Endometrial microvascular endothelial cells (primary cell): ENCODE measurements around the gene F11. TPM values are rescaled to one million over a fixed set of nuclear protein-coding genes. Genes with fewer than 3 reads are reported as not detected.
"Not testable (repeated sequence)": the region's sequence is repeated elsewhere in the genome, so short reads cannot be mapped to it uniquely, and the experiment has no call there.

ENCODE experiments used
- in situ Hi-C: cut with HindIII; loops from 2 replicates; pipeline ENCODE4 v1.10.0; 2017; ENCODE audit warnings: low sequenced_read_pairs, low pct_unique_long_range_greater_than_20kb; ENCODE audit errors: inconsistent ontology term
- total RNA-seq: library from RNA; depleted of rRNA; stranded (reverse); fragments of >200 nt; gene quantifications from one replicate; pipeline ENCODE4 v1.2.3, GENCODE V29; 2015; ENCODE audit errors: inconsistent ontology term

The F11 gene
- total RNA-seq, result not detected

DNA sequence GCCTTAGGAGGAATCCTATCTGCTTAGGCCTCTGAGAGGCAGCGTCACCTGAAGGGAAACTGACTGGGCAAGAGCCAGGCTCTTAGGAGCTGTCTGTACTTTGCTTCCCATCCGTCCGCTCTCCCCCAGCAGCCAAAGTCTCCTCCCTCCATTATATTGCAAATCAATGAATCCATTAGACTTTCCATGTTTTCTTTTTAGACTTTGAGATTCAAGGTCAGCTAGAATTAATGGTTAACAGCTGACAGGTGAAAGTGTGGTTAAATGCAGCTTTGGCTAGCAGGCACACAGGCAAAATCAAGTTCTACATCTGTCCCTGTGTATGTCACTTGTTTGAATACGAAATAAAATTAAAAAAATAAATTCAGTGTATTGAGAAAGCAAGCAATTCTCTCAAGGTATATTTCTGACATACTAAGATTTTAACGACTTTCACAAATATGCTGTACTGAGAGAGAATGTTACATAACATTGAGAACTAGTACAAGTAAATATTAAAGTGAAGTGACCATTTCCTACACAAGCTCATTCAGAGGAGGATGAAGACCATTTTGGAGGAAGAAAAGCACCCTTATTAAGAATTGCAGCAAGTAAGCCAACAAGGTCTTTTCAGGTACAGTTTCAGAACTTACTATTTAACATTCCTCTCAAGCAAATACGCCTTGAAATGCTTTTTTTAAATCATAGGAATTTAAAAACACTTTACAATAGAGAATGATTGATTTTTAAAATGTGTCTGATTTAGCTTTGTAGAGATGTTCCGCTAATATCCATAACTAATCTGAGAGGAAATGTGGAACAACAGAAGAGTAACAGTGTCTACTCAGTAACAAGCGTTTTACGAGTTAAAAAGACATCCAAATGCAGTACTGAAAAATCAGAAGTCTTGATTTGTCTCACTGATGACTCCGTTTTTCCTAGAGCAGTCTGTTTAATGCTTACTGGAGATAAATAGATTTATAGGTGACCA lies at the start of gene F11:
TSS of gene F11 (plus strand) at position 507 of the 970 bp plus-strand sequence. CDS start 948 bp downstream, outside the sequence.
- in situ Hi-C loops, result no loop called here

DNA sequence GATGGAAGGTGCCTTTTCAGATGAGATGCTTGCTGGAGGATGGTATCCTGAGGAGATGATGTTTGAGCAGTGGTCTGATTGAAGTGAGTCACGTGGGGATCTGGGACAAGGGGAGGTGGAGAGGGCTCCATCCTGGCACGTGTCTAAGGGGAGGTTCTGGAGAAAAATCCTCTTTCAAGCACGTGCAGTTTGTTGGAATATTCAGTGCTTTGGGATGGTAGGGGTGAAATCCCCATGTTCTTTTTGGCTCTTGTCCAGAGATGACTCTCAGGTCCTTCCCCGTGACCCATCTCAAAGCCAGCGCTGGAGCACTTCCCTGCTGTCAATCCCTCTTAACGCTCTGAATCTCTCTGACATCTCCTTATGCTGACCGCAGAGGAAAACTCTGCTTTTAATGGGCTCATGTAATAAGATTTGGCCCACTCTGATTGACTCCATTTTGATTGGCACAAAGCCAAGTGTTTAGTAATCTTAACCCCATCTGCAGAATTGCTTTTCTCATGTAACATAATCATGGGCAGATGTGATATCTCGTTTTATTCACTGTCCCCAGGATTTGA lies 49.4 kb upstream of the F11 start:
- in situ Hi-C loops, result no loop called here

DNA sequence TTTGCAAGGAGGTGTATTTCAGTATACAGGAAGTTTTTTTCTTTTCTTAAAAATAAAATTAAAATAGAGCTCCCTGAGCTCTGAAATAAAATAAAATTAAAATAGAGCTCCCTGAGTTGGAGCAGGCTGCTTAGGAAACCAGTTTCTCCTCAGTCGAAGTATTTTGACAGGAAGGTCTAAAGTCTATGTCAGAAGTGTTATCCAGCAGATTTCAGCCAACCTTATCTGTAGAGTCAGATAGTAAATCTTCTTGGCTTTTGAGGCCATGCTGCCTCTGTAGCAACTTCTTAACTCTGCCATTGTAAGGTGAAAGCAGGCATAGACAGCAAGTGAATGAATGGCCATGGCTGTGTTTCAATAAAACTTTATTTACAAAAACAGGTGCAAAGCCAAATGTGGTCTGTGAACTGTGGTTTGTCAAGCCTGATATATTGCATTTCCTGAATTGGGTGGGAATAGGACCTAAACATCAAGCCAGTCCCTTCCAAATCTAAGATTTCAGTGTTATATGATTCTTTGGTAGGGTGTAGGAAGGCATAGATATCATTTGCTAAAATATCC lies 48.2 kb upstream of the F11 start:
- in situ Hi-C loops, result no loop called here

DNA sequence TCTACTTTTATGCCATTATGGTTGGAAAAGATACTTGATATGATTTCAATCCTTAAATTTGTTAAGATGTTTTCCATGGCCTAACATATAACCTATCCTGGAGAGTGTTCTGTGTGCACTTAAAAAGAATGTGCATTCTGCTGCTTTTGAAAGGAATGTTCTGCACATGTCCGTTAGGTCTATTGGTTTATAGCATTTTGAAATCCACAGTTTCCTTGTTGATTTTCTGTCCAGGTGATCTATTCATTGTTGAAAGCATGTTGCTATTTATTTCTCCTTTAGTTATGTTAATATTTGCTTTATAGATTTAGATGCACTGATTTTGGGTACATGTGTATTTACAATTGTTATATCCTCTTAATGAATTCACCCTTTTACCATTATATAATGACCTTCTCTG lies 44.4 kb upstream of the F11 start:
- in situ Hi-C loops, result no loop called here

DNA sequence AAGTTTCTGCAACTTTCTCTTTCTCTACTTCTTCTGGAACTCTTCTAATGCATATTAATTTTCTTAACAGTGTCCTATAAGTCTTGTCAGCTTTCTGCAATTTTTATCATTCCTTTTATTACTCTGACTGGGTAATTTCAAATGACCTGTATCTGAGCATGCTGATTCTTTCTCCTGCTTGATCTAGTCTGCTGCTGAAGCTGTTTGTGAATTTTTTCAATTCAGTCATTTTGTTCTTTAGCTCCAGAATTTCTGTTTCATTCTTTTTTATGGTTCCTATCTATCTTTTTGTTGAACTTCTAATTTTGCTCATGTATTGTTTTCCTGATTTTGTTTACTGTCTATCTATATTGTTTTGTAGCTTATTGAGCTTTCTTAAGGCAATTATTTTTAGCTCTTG lies 40.1 kb upstream of the F11 start:
- in situ Hi-C loops, result no loop called here

DNA sequence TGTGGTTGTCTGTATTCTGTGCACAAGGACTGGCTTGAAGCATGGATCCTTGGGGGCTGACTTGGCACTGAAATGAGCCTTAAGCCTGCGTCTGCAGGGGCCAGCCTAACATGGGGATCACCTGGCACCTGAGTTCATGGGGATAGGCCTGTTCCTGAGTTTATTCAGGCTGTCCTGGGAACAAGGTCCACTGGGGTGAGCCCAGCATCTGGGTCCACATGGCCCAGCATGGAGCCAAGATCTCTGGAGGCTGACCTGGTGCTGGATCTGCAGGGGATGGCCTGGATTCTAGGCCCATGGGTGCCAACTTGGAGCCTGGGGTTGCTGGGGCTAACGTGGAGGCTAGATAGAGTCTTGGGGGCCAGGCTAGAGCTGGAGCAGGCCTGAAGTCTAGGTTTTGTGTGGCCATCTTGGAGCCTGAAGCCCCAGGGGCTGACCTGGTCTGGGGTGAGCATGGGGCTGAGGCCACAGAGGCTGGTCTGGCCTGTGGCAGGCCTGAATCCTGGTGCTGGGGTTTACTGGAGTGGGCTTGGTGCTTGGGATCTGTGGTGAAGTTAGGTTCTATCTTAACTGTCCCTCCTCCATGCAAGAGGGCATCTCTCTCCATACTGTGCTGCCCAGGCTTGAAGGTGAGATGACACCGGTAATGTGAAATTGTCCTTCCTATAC lies 39.3 kb upstream of the F11 start:
- in situ Hi-C loops, result no loop called here

DNA sequence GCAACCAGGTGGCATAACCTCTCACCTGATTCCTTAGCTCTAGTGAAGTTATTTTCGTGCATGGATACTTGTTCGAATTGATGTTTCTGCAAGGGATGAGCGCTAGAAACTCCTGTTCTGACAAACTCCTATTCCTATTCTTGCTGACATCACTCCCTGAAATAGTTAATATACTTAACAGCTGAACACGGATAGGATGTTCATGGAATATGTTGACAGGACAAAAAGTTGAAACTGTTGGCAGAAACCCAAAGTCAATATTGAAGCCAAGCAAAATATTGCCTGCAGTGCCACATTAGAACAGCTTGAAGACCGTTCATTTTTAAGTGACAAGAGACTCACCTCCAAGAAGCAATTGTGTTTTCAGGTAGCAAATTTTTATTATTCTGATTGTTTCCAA lies 38.8 kb upstream of the F11 start, which contains the start of gene KLKB1:
TSS of gene KLKB1 (plus strand) at position 287 of the 400 bp plus-strand sequence. CDS start 689 bp downstream, outside the sequence.
- in situ Hi-C loops, result no loop called here

DNA sequence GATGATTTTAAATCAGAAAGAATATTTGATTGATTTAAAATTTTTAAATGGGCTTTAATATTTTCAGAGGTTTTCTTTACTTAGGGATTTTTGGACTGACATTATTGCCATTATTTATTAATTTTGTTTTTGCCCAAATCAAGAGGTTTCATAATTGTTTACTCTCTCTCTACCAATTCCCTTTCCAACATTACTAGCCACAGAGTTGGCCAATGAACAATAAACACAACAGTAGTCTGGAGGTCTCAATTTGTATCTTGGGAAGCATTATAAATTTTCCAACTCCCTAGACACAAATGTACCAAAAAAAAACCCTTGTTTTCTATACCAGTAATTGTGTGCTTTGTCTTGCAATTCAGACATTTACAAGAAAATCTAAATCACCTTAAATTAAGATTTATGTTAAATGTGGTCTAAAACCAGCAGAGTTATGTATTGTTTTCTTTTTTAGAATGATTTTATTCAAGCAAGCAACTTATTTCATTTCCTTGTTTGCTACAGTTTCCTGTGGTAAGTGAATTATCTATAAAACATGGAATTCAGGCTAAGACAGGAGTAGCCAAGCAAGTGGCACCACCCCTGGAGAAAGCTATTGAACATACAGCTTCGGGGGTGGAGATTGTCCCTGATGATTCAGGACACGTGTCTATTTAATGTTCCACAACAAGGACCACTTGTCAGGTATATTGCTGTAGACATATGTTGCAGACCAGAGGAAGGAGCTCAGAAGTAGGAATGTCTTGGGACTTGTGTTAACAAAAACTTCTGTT lies 38.1 kb upstream of the F11 start:
- in situ Hi-C loops, result no loop called here

DNA sequence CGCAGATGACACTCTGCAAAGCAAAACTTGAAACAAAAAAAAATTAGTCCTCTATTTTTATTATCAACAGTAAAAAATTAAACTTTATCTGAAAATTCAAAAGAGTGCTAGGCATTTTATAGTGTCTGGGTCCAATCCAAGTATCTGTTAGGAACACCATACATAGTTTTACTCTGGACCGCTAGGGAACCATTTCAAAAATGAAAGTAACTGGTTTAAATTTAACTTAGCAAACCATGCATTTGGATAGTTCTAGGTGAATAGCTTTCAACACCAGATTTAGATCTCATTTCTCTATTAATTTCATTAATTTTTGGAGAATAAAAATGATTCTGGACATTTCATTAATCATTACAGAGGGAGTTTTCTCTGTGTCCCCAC lies 37.5 kb upstream of the F11 start:
- in situ Hi-C loops, result no loop called here

DNA sequence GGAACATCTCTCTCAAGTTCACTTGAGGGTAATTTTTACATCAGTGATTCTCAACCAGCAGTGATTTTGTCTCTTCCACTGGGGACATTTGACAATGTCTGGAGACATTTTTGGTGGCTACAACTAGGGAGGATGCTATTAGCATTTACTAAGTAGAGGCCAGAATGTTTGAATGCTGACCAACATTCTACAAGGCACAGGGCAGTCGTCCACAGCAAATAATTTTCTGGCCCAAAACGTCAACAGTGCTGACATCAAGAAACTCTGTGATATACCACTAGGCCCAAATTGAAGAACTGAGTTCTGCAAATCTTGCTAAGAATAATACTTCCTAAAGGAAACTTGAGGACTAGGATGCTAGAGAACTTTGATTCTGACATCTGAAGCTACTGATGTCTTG lies 31.6 kb upstream of the F11 start:
- in situ Hi-C loops, result no loop called here

DNA sequence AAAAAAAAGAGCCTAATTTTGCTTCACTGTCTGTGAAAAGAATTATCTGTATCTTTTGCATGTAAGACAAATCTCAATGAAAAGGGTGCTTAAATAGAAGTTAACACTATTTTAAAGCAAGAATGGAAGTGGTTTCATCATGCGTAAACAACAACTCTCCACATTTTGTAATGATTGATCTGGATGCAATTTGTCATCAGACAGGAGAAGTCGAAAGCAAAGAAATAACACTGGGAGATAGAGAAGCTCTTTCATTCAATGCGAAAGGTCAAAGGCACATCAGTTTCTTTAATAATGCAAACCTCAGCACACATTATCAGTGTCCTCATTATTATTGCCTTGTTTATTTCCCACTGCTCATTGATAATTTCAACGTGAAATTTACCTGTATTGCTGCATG lies 29.9 kb upstream of the F11 start:
- in situ Hi-C loops, result no loop called here

DNA sequence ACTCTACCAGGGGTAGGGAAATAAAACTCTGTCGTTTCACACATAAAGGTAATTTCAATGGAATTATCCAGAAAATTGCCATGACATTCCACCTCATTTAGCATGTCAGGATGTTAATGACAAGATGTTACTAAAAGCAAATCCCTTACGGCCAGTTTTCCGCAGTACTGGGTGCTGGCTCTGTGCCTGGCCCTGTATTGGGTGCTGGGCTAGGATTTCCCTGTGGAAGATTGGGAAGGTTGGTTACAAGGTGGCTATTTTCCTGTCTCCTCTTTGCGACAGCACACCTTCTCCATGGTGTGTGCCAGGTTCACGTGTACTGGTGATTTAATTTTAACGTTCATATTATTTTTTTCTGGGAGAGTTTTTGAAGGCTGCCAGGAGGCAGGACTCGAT lies 25.5 kb upstream of the F11 start:
- in situ Hi-C loops, result no loop called here

DNA sequence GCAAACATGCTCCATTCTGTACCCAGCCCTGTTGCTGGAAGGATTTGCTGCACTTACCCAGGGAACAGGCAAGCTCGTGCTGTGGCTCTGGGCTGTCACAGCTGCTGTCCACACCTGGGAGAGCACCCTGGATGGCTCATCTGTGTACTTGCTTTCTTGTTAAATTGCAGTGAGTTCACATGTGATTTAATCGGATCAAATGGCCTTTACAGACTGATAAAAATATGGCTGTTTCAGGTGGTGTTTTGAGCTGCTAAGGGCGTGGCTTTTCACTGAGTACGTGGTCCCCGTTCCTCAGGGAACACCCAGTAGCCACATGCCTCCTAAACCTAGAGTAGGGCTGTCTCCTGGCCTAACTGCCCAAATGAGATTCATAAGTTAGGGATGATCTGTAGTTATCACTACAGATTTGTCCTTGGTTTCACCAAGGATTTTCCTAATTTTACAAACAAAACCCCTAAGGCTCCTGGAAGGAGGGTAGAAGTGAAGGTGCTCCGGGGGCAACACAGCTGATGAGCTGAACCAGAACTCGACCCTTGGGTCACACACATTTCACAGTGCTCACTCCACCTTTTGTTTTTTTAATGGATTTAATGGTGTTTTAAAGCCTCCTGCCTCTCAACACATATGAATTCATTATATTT lies 25.0 kb upstream of the F11 start:
- in situ Hi-C loops, result no loop called here

DNA sequence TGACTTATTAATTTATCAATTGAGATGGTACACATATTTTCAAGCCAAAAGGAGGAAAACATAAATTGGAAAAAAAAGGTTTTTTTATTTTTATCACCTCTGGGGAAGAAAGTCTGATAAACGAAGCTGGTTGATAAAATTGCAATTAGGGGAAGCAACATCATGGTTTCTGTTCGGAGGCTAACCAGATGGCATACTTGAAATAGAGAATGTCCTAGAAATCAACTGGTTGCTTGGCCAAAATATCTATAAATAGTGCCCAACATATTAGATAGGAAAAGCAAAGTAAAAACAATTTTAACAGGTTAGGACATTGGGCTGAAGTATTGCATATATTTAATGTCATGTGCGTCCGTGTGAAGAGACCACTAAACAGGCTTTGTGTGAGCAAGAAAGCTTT lies 24.4 kb upstream of the F11 start:
- in situ Hi-C loops, result no loop called here

DNA sequence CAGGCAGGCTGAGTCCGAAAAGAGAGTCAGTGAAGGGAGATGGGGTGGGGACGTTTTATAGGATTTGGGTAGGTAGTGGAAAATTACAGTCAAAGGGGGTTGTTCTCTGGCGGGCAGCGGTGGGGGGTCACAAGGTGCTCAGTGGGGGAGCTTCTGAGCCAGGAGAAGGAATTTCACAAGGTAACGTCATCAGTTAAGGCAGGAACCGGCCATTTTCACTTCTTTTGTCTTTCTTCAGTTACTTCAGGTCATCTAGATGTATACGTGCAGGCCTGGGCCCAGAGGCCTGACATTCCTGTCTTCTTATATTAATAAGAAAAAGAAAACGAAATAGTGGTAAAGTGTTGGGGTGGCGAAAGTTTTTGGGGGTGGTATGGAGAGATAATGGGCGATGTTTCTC lies 24.0 kb upstream of the F11 start:
- in situ Hi-C loops, result not testable (repeated sequence)

DNA sequence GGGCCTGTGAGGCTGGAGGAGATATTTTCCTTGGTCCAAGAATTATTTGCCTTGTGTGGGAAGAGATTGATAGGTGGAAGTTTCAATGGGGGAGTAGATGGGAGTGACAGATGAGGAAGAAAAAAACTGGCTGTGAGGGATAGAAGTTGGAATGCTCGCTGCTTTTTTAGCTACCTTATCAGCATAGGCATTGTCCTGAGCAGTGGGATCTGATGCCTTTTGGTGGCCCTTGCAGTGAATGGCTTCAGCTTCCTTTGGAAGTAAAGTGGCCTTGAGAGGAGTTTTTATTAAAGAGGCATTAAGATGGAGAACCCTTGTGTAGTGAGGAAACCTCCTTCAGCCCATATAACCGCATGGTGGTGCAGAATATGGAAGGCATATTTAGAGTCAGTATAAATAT lies 22.7 kb upstream of the F11 start:
- in situ Hi-C loops, result no loop called here

DNA sequence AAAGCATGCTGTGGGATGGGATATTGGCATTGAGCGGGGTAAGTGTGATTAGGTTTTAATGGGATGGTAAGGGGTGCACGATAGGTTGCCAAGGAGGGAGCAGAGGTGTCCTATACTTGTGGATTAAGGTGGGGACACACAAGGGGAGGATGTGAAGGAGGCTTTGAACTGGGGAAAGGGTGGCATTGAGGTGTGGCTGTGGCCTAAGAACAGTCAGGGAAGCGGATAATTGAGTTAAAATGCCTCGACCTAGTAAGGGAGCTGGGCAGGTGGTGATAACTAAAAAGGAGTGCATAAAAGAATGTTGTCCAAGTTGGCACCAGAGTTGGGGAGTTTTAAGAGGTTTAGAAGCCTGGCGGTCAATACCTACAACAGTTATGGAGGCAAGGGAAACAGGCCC lies 21.2 kb upstream of the F11 start:
- in situ Hi-C loops, result no loop called here

DNA sequence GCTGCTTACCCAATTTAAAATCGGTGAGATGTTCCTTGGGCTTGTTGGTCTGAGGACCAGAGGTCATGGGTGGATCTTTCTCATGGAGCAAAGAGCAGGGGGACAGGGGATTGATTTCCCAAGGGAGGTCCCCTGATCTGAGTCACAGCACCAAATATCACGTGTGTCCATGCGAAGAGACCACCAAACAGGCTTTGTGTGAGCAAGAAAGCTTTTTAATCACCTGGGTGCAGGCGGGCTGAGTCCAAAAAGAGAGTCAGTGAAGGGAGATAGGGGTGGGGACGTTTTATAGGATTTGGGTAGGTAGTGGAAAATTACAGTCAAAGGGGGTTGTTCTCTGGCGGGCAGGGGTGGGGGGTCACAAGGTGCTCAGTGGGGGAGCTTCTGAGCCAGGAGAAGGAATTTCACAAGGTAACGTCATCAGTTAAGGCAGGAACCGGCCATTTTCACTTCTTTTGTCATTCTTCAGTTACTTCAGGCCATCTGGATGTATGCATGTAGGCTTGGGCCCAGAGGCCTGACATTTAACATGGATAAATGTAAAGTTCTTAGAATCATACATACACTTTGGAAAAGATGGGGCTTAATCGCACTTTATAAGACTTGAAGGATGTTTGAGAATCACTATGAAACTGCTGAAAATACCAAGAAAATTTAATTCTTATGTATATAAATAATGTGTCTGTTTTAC lies 18.8 kb upstream of the F11 start:
- in situ Hi-C loops, result not testable (repeated sequence)
